ENCODE measurements around the gene AQP12A.
"Not testable (repeated sequence)": the region's sequence is repeated elsewhere in the genome, so short reads cannot be mapped to it uniquely, and the experiment has no call there.

AQP12A gene

GRCh38 chr2:240691631-240692420 is at the start of gene AQP12A:
TSS of gene AQP12A (plus strand) at chr2:240691866. CDS start at chr2:240691914, 48 bp downstream.
- not testable (repeated sequence) for DNase-seq

- peak; percentile 17 for DNase-seq
Measured at GRCh38 chr2:240642061-240642805, 49.4 kb upstream of the AQP12A start.

DNA sequence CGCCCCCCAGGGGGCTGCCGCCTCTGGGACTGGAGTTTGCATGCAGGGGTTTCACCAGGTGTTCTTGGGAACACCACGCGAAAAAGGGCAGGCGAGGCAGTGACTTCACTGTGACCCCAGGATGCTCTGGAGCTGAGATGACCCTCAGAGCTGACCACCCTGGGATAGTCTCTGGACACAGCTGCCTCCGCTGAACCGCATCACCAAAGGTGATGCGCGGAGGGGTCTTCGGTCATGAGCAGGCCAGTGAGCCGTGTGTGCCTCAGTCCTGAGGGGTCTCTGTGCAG is 48.9 kb upstream of the AQP12A start:
- DNase-seq = no peak

DNA sequence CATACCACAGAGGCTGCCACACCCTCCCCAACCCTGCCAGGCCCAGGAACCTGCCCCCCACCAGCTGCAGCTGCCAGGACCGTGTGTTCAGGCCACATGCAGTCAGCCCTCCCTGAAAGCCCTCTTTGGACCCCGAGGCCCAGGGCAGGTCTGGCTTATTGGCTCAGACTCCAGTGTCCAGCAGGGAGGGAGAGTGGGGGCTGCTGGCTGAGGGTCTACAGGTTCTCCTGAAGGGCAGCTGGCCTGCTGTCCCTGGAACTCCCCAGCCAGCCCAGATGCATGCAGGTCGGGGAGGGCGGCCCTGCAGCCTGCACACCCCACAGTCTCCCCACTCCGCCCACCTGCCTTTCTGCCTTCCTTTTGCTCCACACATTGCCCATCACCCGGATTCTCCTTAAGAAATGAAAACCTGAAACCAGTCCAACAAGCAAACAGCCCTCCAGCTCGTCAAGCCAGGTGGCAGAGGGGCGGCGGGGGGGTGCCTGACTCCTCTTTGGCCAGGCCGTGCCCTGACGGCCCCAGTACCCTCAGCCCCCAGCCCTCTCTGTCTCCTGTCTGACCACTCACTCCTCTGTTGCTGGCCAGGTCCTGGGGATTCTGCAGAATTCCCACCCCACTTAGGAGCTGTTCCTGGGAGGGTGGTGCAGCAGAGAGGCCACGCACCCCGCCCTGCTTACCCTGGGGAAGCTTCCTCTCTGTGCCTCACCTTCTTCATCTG is 48.4 kb upstream of the AQP12A start:
- peak; percentile 15 for DNase-seq

DNA sequence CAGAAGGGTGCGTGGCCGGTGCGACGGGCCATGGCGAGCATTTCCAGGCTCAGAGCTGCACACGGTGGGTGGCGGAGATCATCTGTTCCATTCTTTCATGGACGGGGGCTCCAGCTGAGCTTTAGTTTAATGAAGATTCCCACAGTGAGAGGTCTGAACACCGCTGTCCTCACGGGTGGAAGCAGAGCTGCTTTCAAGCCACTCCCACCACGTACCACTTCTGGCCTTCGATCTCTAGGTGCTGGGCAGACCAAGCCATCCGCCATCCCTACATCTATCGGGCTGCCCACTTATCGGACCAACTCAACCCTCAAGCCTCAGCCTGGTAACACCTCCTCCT is 47.9 kb upstream of the AQP12A start:
- DNase-seq = peak; percentile 16

GRCh38 chr2:240644171-240644651 is 47.5 kb upstream of the AQP12A start:
- DNase-seq = no peak

GRCh38 chr2:240644859-240645301 is 46.8 kb upstream of the AQP12A start:
- peak; percentile 12 for DNase-seq

GRCh38 chr2:240645346-240645745 is 46.3 kb upstream of the AQP12A start:
- DNase-seq = peak; percentile 10

DNA sequence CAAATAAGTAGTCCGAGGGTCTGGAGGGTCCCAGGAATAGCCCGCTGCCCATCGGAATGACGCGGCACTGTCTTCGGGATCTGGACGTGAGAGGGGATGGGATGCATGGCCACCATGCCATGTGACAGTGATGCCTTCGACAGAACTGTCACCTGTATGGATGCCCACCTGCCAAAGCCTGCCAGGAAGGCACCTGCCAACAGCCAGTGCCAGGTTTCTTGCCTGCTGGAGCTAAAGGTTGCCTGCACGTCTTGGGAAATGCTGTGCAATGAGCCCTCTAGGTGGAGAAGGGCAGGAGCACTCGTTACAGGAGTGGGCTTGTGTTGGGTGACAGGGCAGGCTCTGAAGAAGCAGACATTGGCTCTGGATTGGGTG is 45.9 kb upstream of the AQP12A start:
- DNase-seq = no peak

GRCh38 chr2:240646176-240646899 is 45.3 kb upstream of the AQP12A start:
- no peak for DNase-seq

DNA sequence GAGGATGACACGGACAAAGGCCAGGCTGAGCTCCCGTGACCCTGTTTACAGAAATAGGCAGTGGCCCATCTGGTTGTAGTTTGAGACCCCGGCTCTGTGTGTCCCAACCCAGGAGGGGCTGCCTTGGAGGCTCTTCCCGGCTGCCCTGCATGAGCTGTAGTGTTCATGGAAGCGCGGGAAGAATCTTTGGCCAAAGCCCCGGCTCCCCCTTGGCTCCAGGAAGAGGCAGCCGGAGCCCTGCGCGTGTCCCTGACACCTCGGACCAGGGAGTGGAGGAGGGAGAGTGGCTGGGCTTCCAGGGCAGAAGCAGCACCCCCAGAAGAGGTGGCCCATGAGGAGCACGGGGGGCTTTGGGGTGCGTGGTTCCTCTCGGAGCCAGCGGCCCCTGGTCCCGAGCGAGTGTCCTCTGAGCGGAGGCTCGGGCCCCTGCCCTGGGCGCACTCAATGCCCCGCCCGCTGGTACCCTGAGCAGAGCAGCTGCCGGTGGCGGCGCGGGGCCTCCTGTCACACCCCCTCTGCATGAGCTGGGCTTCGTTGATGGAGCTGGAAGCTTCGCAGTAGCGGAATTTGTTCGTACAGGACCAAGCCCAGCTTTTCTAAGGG is 44.7 kb upstream of the AQP12A start:
- DNase-seq = no peak

GRCh38 chr2:240647503-240648154 is 44.0 kb upstream of the AQP12A start:
- DNase-seq = no peak

- DNase-seq = no peak
Measured at GRCh38 chr2:240648155-240648649, 43.5 kb upstream of the AQP12A start.

DNA sequence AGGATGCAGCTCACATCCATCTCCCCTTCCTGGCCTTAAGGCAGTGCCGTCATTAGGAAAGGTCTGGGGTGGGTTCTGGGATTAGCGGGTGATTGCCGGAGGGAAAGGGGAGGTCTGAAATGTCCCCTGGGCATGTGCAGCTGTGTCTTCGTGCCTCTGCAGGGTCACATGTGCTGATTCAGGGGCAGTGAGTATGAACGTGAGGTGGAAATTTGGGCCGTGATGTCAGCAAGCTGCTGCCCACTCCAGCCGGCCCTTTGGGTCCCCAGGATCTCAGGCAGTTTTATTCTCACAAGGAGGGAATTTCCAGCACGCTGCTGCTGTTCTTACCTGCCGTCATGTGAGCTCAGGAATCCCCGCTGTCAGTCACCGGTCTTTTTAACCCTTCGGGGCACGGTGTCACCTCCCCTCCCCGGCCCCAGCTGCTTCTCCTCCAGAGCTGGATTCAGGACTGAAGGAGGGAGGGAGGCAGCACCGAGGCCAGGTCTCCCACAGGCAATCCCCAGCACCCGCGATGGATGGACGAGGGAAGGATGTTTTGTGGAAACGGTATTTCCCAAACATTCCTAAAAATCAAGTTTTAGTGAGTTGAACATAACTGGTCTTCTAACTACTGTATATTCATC is 42.9 kb upstream of the AQP12A start:
- DNase-seq = peak; percentile 26

DNA sequence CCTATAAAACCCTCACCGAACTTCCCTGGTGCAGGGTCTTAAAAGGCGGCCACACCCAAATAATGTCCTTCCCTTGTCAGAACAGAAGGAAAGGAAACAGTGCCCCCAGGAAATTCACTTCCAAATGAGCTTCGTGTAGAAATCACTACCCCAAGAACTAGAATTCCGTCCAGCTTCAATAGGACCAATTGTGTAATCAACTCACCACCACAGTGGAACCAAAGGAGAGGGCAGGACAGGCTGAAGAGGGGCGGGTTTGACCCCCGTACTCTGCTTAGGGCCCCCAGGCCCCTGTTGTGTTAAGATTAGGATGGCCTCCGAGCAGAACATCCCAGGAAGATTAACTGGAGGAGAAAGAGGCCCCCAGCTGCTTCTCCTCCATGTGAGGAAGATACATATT is 42.3 kb upstream of the AQP12A start:
- no peak for DNase-seq

DNA sequence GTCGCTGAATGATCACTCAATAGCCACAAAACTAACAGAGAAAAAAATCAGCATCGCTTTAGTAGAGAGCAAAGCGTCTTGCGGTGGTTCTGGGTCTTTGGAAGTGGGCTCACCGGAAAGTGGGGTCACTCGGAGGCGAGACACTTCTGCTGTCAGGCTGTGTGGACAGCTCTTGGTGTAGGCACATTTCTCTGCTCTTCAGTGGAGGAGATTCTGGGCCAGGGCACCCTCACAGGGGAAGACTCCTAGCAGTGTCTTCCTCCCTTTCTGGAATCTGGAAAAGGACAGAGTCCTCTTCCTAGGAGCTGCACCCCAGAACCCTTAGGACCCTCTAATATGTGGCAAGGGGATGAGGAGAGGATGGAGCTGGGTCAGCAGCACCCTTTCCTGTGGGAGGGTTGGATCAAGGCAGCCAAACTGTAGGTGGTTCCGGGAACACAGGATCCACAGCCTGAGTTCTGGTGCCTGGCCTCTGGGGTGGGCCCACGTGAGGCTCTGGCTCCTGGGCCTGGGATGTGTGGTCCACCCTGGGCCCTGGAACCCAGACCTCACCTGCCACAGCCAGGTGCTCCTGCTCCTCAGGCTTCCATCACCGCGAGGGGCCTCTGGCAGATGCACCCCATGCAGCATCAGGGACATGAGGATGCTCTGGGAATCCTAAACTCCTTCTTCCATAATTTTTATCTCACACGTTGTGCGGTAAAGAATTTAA is 41.3 kb upstream of the AQP12A start:
- DNase-seq = no peak

- no peak for DNase-seq
Measured at GRCh38 chr2:240651185-240651584, 40.5 kb upstream of the AQP12A start.

DNA sequence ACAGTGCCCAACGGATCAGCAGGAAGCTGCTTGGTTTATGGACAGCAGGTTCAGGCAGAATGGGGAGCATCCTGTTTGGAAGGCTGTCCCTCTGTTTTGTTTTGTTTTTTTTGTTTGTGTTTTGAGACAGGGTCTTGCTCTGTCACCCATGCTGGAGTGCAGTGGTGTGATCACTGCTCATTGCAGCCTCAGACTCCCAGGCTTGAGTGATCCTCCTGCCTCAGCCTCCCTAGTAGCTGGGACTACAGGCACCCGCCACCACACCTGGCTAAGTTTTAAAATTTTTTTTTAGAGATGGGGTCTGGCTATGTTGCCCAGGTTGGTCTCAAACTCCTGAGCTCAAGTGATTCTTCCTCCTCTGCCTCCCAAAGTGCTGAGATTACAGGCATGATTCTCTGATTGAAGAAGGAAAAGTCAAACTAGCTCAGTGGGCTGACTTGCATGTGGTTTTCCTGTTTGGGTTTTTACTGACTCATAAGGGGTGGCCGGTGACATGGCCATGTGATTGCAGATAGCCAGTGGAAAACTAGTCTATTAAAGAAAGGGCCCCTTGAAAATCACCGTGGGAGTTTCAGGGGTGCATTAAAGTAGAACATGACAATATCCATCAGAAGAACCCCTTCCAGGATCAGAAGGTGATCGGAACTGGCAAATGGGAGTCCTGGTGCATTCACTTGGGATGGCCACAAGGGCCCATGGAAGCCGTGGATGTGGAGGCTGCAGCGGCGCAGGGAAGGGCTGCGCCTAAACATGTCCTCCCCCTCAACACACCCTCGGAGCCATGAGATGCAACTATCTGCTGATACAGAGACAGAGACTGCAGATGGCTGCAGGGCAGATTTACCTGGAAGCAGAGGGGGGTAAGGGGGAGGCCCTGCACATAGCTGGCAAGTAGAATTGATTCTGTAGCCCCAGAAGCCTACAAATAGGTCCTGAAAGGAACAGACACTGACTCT is 35.5 kb upstream of the AQP12A start:
- no peak for DNase-seq

DNA sequence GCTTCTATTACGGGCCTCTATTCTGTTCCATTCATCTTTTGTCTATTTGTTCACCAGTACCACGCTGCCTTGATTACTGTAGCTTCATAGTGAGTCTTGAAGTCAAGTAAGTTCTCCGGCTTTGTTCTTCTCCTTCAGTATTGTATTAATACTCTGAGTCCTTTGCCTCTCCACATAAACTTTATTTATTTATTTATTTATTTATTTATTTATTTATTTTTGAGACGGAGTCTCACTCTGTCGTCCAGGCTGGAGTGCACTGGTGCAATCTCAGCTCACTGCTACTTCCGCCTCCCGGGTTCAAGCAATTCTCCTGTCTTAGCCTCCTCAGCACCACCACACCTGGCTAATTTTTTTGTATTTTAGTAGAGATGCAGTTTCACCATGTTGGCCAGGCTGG is 31.8 kb upstream of the AQP12A start:
- not testable (repeated sequence) for DNase-seq
